IMR-90 (cell line): Measurements from ENCODE around the gene GOLIM4. TPM values are rescaled to one million over a fixed set of nuclear protein-coding genes. Genes with fewer than 3 reads are reported as not detected.

Experiments
- ATAC-seq: fragments of 200-7000 bp; cut with Tn5 transposase; 2 replicates; pipeline ENCODE4 v1.9.1; 2020; ENCODE audit warnings: low read depth, mild to moderate bottlenecking, moderate library complexity
- BruUV-seq: library from RNA; stranded (reverse); fragments of 400-500 nt; replicated peaks from 2 replicates; lab custom pipeline; 2021; lab: Mats Ljungman, UMichigan
- CTCF ChIA-PET: fragments of 300-600 bp; formaldehyde crosslinking; extraction: SDS; loops from one replicate; lab custom pipeline; 2021; ENCODE audit warnings: antibody characterized with exemption; lab: Yijun Ruan, JAX
- POLR2A ChIA-PET: fragments of 300-600 bp; sonication (Branson Sonifier 250); formaldehyde crosslinking; loops from one replicate; lab custom pipeline; 2022; ENCODE audit warnings: antibody characterized with exemption; ENCODE audit not compliant: unreplicated experiment; lab: Charles Lee
- DNase-seq: peaks from one replicate; pipeline ENCODE4 v3.0.0; 2013
- H2AFZ ChIP-seq: replicated peaks from 2 replicates; pipeline ENCODE3; 2013; ENCODE audit warnings: low read length, mild to moderate bottlenecking; ENCODE audit not compliant: poor library complexity
- H2AK5ac ChIP-seq: 2 replicates; pipeline ENCODE4 v1.6.1; 2013; ENCODE audit warnings: low read depth, low read length, inconsistent platforms
- H2AK9ac ChIP-seq: replicated peaks from 2 replicates; pipeline ENCODE3; 2013; ENCODE audit warnings: mild to moderate bottlenecking, low read depth, low read length, moderate library complexity; ENCODE audit not compliant: poor library complexity
- H2BK120ac ChIP-seq: 2 replicates; pipeline ENCODE4 v1.6.1; 2013; ENCODE audit warnings: low read depth, low read length, inconsistent platforms
- H2BK15ac ChIP-seq: 3 replicates; pipeline ENCODE4 v1.6.1; 2013; ENCODE audit warnings: low read depth, low read length, inconsistent platforms
- H2BK20ac ChIP-seq: 2 replicates; pipeline ENCODE4 v1.6.1; 2013; ENCODE audit warnings: low read depth, mild to moderate bottlenecking, inconsistent platforms, low read length, moderate library complexity
- H2BK5ac ChIP-seq: 2 replicates; pipeline ENCODE4 v1.6.1; 2013; ENCODE audit warnings: mild to moderate bottlenecking, low read depth, low read length, inconsistent platforms; ENCODE audit not compliant: poor library complexity, severe bottlenecking
- H3K14ac ChIP-seq: replicated peaks from 2 replicates; pipeline ENCODE4 v1.6.1; 2013; ENCODE audit warnings: low read depth, low read length, inconsistent platforms
- H3K18ac ChIP-seq: 2 replicates; pipeline ENCODE4 v1.6.1; 2013; ENCODE audit warnings: low read depth, low read length, control low read depth
- H3K23ac ChIP-seq: 2 replicates; pipeline ENCODE4 v1.6.1; 2013; ENCODE audit warnings: low read depth, low read length, inconsistent platforms
- H3K27ac ChIP-seq: 2 replicates; pipeline ENCODE4 v1.5.1; 2013; ENCODE audit warnings: mild to moderate bottlenecking, control low read depth, low read length; ENCODE audit not compliant: insufficient read depth
- H3K27me3 ChIP-seq: 2 replicates; pipeline ENCODE4 v1.6.1; 2013; ENCODE audit warnings: low read length; ENCODE audit not compliant: control insufficient read depth, insufficient read depth
- H3K36me3 ChIP-seq: 2 replicates; pipeline ENCODE4 v1.6.1; 2013; ENCODE audit warnings: low read length, mixed read lengths; ENCODE audit not compliant: control insufficient read depth, insufficient read depth
- H3K4ac ChIP-seq: 2 replicates; pipeline ENCODE4 v1.6.1; 2013; ENCODE audit warnings: low read depth, low read length, inconsistent platforms
- H3K4me1 ChIP-seq: 2 replicates; pipeline ENCODE4 v1.6.1; 2013; ENCODE audit warnings: low read length, mixed read lengths; ENCODE audit not compliant: control insufficient read depth, insufficient read depth
- H3K4me2 ChIP-seq: 2 replicates; pipeline ENCODE4 v1.6.1; 2013; ENCODE audit warnings: low read depth, mild to moderate bottlenecking, control low read depth, low read length, moderate library complexity
- H3K4me3 ChIP-seq: 2 replicates; pipeline ENCODE4 v1.5.1; 2013; ENCODE audit warnings: low read depth, mild to moderate bottlenecking, control low read depth, low read length, moderate library complexity; ENCODE audit not compliant: insufficient read depth
- H3K56ac ChIP-seq: 2 replicates; pipeline ENCODE4 v1.6.1; 2013; ENCODE audit warnings: low read length, inconsistent platforms; ENCODE audit not compliant: insufficient read depth; ENCODE audit errors: extremely low read depth
- H3K79me1 ChIP-seq, 2 experiments: 2 replicates each; pipeline ENCODE4 v1.6.1; 2013; ENCODE audit warnings: low read length in 2 of 2, inconsistent platforms in 1 of 2, low read depth in 1 of 2
- H3K9ac ChIP-seq: 2 replicates; pipeline ENCODE4 v1.6.1; 2013; ENCODE audit warnings: low read depth, low read length, control low read depth
- H3K9me1 ChIP-seq: 2 replicates; pipeline ENCODE4 v1.6.1; 2013; ENCODE audit warnings: low read length, inconsistent platforms; ENCODE audit not compliant: insufficient read depth
- H3K9me3 ChIP-seq: 2 replicates; pipeline ENCODE4 v1.6.1; 2013; ENCODE audit warnings: low read length; ENCODE audit not compliant: control insufficient read depth, insufficient read depth
- H4K20me1 ChIP-seq: 2 replicates; pipeline ENCODE4 v1.6.1; 2013; ENCODE audit warnings: low read length, inconsistent platforms; ENCODE audit not compliant: insufficient read depth
- H4K5ac ChIP-seq: 2 replicates; pipeline ENCODE4 v1.6.1; 2013; ENCODE audit warnings: mild to moderate bottlenecking, low read depth, low read length, control low read depth
- H4K8ac ChIP-seq, 2 experiments: 2 replicates each; pipeline ENCODE4 v1.6.1; 2013; ENCODE audit warnings: low read depth in 2 of 2, low read length in 2 of 2, control low read depth in 1 of 2, inconsistent platforms in 1 of 2
- H4K91ac ChIP-seq: 2 replicates; pipeline ENCODE4 v1.6.1; 2013; ENCODE audit warnings: low read depth, low read length, inconsistent platforms; ENCODE audit not compliant: insufficient read depth
- MAFK ChIP-seq: IDR thresholded peaks from 2 replicates; pipeline ENCODE4 v1.6.1; 2012; ENCODE audit warnings: low read depth, low read length, improper control_type of control experiment
- WGBS, 2 experiments: methylation state at CpG; one replicate each; pipeline versions ENCODE4 v1.1.5 to v1.1.7; 2013; ENCODE audit warnings: missing lambda C conversion rate in 2 of 2; ENCODE audit not compliant: insufficient read length in 1 of 2; ENCODE audit errors: extremely low coverage in 2 of 2; 5-methylcytosine and 5-hydroxymethylcytosine counted together
- dilution Hi-C: fragments of 300-500 bp; cut with HindIII; formaldehyde crosslinking; loops from one replicate; pipeline ENCODE4 v1.14.3; 2018; ENCODE audit warnings: low sequenced_read_pairs; ENCODE audit not compliant: unreplicated experiment
- in situ Hi-C: fragments of 300-500 bp; cut with MboI; formaldehyde crosslinking; loops from 3 replicates; pipeline ENCODE4 v1.14.3; 2019; ENCODE audit warnings: low sequenced_read_pairs, inconsistent platforms, mixed read lengths
- intact Hi-C: fragments of 100-400 bp; cut with micrococcal nuclease; formaldehyde crosslinking; loops from 2 replicates; pipeline ENCODE4 v1.10.0; 2022
- polyA plus RNA-seq, 3 experiments: library from polyadenylated mRNA; depleted of rRNA; stranded (reverse); fragments of >200 nt; gene quantifications; 2 replicates each; pipeline ENCODE4 v1.2.3, GENCODE V29; 2012; ENCODE audit warnings: low replicate concordance in 1 of 3
- total RNA-seq: library from RNA; depleted of rRNA; stranded (reverse); fragments of >200 nt; gene quantifications from 2 replicates; pipeline ENCODE4 v1.2.3, GENCODE V29; 2012

The GOLIM4 gene
- total and polyA plus RNA-seq, 2 of the 4 experiments (the other 2 are of a cell fraction): 44.6 to 71.2 TPM

DNA sequence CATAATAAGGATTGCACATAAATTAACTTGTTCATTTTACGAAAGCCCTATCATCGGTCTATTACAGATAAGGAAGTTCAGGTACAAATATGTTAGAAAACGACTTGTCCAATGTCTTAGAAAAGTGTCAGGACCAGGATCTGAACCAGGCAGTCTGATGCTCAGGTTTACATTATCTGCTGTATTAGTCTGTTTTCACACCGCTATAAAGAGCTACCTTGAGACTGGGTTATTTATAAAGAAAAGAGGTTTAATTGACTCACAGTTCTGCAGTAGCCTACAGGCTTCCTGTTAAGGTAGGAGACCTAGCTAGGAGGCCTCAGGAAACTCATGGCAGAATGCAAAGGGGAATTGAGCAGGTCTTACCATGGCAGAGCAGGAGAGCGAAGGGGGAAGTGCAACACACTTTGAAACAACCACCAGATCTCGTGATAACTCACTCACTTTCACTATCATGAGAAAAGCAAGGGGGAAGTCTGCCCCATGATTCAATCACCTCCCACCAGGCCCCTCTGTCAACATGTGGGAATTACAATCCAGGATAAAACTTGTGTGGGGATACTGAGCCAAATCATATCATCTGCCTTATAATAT is 45.8 kb upstream of the GOLIM4 start:
- ChIA-PET POLR2A (no interaction called here), CTCF (interaction anchor here (0.6 kb wide), 1 partner anchor 1695 kb away, joined by 6 read pairs; no protein-coding TSS in a partner anchor)
- H3K9me3 ChIP-seq: no peaks in the 10 kb centered on the region
- no peaks in the 10 kb centered on the region for H4K20me1 ChIP-seq
- no peak overlapping the region for H2AK5ac ChIP-seq
- H3K23ac ChIP-seq: no peak overlapping the region
- no peak overlapping the region for H3K14ac ChIP-seq
- no peak for DNase-seq
- H3K79me1 ChIP-seq: no peaks in the 10 kb centered on the region
- WGBS, 2 experiments: 100% methylated on average over 1 of the region's 6 CpGs; no CpG with 5 or more reads in 1 of the 2 experiments
- no peak overlapping the region for H4K8ac ChIP-seq
- TF ChIP-seq MAFK: no peak
- BruUV-seq: no TSS peak
- H3K36me3 ChIP-seq: no peaks in the 10 kb centered on the region
- no peak overlapping the region for H3K4me3 ChIP-seq
- ATAC-seq: no peak
- H3K4me2 ChIP-seq: no peak overlapping the region
- H3K9ac ChIP-seq: no peak overlapping the region
- no peak overlapping the region for H4K91ac ChIP-seq
- H3K4ac ChIP-seq: no peak overlapping the region
- in situ Hi-C loops (no loop called here), intact Hi-C loops (no loop called here), dilution Hi-C loops (no loop called here)
- no peak overlapping the region for H2AFZ ChIP-seq
- H3K4me1 ChIP-seq: 0 out of 2 replicates have a peak, but pooled peaks cover 1% of the 10 kb centered on the region
- H2BK15ac ChIP-seq: no peak overlapping the region
- no peak overlapping the region for H2BK120ac ChIP-seq
- H3K18ac ChIP-seq: no peak overlapping the region
- H4K5ac ChIP-seq: no peak overlapping the region
- no peak overlapping the region for H3K56ac ChIP-seq
- no peak overlapping the region for H2BK20ac ChIP-seq
- H3K27ac ChIP-seq: no peak overlapping the region
- H3K9me1 ChIP-seq: no peaks in the 10 kb centered on the region
- H2AK9ac ChIP-seq: no peak overlapping the region
- no peak overlapping the region for H2BK5ac ChIP-seq
- H3K27me3 ChIP-seq: no peaks in the 10 kb centered on the region
